Measurements from ENCODE around the gene DKK1. TPM values are rescaled to one million over a fixed set of nuclear protein-coding genes. Genes with fewer than 3 reads are reported as not detected.

DKK1 gene
- total and polyA plus RNA-seq, 2 of the 13 experiments (the other 11 are each of a cell fraction or from before 2014, with no cell fraction given): 123 to 262 TPM

DNA sequence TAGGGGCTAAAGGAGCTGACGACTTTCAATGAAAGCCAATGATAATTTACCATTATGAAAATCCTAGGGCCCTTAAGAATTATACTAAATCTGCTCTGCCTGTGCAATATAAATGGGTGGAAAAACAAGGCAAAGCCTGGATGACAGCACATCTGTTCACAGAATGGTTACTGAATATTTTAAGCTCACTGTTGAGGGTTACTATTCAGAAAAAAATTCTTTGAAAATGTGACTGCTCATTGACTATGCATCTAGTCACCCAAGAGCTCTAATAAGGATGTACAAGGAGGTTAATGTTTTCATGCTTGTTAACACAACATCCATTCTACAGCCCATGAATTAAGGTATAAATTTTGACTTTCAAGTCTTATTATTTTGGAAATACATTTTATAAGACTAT, 8.9 kb downstream of the DKK1 start (continued):
- TF ChIP-seq, protein P1, sequence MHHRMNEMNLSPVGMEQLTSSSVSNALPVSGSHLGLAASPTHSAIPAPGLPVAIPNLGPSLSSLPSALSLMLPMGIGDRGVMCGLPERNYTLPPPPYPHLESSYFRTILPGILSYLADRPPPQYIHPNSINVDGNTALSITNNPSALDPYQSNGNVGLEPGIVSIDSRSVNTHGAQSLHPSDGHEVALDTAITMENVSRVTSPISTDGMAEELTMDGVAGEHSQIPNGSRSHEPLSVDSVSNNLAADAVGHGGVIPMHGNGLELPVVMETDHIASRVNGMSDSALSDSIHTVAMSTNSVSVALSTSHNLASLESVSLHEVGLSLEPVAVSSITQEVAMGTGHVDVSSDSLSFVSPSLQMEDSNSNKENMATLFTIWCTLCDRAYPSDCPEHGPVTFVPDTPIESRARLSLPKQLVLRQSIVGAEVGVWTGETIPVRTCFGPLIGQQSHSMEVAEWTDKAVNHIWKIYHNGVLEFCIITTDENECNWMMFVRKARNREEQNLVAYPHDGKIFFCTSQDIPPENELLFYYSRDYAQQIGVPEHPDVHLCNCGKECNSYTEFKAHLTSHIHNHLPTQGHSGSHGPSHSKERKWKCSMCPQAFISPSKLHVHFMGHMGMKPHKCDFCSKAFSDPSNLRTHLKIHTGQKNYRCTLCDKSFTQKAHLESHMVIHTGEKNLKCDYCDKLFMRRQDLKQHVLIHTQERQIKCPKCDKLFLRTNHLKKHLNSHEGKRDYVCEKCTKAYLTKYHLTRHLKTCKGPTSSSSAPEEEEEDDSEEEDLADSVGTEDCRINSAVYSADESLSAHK (CRISPR knock-in tag; IDR thresholded peaks at IDR 0.05; ENCODE audit: borderline replicate concordance): no peak
- TF ChIP-seq, protein P2, sequence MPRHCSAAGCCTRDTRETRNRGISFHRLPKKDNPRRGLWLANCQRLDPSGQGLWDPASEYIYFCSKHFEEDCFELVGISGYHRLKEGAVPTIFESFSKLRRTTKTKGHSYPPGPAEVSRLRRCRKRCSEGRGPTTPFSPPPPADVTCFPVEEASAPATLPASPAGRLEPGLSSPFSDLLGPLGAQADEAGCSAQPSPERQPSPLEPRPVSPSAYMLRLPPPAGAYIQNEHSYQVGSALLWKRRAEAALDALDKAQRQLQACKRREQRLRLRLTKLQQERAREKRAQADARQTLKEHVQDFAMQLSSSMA (CRISPR knock-in tag; IDR thresholded peaks at IDR 0.05): no peak
- TF ChIP-seq MXI1 (IDR thresholded peaks at IDR 0.05; ENCODE audit: borderline replicate concordance, low read depth, low read length): no peak
- no peak for TF ChIP-seq SNAPC2 (CRISPR knock-in tag; IDR thresholded peaks at IDR 0.05)
- TF ChIP-seq ZKSCAN1 (IDR thresholded peaks at IDR 0.05; ENCODE audit: low read length): no peak
- no peak for TF ChIP-seq ZNF451 (CRISPR knock-in tag; IDR thresholded peaks at IDR 0.05)
- TF ChIP-seq, protein P3, sequence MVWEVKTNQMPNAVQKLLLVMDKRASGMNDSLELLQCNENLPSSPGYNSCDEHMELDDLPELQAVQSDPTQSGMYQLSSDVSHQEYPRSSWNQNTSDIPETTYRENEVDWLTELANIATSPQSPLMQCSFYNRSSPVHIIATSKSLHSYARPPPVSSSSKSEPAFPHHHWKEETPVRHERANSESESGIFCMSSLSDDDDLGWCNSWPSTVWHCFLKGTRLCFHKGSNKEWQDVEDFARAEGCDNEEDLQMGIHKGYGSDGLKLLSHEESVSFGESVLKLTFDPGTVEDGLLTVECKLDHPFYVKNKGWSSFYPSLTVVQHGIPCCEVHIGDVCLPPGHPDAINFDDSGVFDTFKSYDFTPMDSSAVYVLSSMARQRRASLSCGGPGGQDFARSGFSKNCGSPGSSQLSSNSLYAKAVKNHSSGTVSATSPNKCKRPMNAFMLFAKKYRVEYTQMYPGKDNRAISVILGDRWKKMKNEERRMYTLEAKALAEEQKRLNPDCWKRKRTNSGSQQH (CRISPR knock-in tag; IDR thresholded peaks at IDR 0.05; ENCODE audit: low read depth): no peak
- TF ChIP-seq HNF4G (IDR thresholded peaks at IDR 0.05; ENCODE audit: borderline replicate concordance, low read depth, low read length): no peak
- no peak for TF ChIP-seq HNF4G (CRISPR knock-in tag; IDR thresholded peaks at IDR 0.05; ENCODE audit: borderline replicate concordance, low read depth)

DNA sequence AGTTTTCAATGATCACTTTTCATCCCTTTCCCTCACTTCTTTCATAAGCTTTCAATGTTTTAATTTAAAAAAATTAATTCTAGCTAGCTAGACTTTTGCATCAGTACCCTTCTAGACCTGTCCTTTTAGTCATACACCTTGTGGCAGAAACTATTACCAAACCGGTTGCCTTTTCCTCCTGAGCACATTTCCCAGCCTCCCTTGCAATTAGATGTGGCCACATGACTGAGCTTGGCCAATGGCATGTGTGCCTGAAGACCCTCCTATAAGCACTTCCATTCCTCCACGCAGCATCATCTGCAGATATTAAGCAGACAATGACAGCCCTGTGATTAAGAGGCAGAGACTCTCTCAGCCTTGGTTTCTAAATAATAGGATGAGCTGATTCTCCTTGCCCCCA, 12.3 kb downstream of the DKK1 start:
- Histone ChIP-seq H3K4me1 (ENCODE audit: insufficient read depth, low read length) (peaks cover under 1% of the 10 kb centered on the region), H3K79me2 (ENCODE audit: insufficient read depth, low read length) (no peaks in the 10 kb centered on the region), H3K4me3 (replicated peaks in 1 of 3; ENCODE audit: insufficient read depth in 1 of 3, low read depth in 2 of 3, low read length in 3 of 3) (no peak overlapping the region), H3K27me3 (ENCODE audit: control insufficient read depth in 1 of 2, insufficient read depth in 2 of 2, low read length in 2 of 2) (no peaks in the 10 kb centered on the region), H2AFZ (ENCODE audit: low read length) (no peak overlapping the region), H3K9me3 (ENCODE audit: low read length) (no peaks in the 10 kb centered on the region), H4K20me1 (ENCODE audit: insufficient read depth, low read length) (no peaks in the 10 kb centered on the region), H3K9ac (ENCODE audit: insufficient read depth, low read depth, low read length) (no peak overlapping the region), H3K36me3 (replicated peaks in 1 of 2; ENCODE audit: control insufficient read depth in 1 of 2, insufficient read depth in 2 of 2, low read length in 2 of 2) (no peaks in the 10 kb centered on the region), H3K27ac (ENCODE audit: extremely low read length, insufficient read depth, low read length) (no peak overlapping the region), H3K4me2 (ENCODE audit: low read depth, low read length) (no peak overlapping the region)
- CTCF ChIA-PET (ENCODE audit: low intra/inter-chr PET ratio, low total read pairs): no interaction called here
- FAIRE-seq (no peak), DNase-seq (ENCODE audit: low spot score) (no peak), ATAC-seq (no peak)
- in situ Hi-C loops (cut with HindIII; ENCODE audit: extremely low pct_ligation_motif_present, low pct_unique_long_range_greater_than_20kb) (no loop called here), intact Hi-C loops (cut with micrococcal nuclease; ENCODE audit: unreplicated experiment) (no loop called here)
- 51% methylated on average over 2 of the region's 2 CpGs for WGBS (ENCODE audit: low lambda C conversion rate)
- TF ChIP-seq NFYC (CRISPR knock-in tag; IDR thresholded peaks at IDR 0.05) (0 out of 2 replicates have a peak, but pooled peaks have one; percentile 12), SIX4 (CRISPR knock-in tag; IDR thresholded peaks at IDR 0.05) (no peak)
- no TSS peak for BruUV-seq (replicated peaks)
- POLR2A ChIA-PET: no interaction called here

Data from HepG2 (cell line).